Measurements from ENCODE around the gene CCDC107.
"Not testable (repeated sequence)": the region's sequence is repeated elsewhere in the genome, so short reads cannot be mapped to it uniquely, and the experiment has no call there.

CCDC107 gene

DNA sequence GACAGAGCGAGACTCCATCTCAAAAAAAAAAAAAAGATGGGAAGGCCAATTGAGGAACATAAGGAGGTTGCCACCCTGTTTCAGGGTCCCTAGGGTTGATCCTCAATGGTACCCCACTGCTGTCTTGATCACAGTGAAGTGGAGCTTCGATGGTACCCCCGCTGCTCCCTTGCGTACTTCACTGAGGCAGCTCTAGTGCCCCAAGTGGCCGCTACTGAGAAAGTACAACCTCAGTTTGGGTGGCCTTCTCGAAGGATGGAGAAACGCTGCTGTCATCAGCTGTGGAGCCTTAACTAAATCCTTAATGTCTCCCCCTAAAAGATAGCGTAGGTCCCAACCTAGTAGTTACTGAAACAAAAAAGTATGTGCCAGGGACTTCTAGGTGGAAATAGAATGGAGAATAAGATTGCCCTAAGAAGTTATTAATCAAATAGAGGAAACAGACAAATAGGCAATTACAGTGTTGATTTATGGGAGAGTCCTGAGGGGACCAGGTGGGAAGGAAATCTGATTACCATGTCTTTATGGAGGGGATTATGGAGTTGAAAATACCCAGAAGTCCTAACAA is 46.8 kb upstream of the CCDC107 start:
- H3K36me3 ChIP-seq (replicated peaks in 1 of 2; ENCODE audit: control insufficient read depth in 2 of 2, insufficient read depth in 2 of 2, low read length in 2 of 2): peaks cover 26 to 36% of the 10 kb centered on the region in 2 donors
- H3K4me3 ChIP-seq (ENCODE audit: low read length in 2 of 2): no peak overlapping the region
- H4K91ac ChIP-seq (ENCODE audit: low read depth, low read length, poor library complexity): no peak overlapping the region
- peaks cover 0 to 3% of the 10 kb centered on the region in 2 donors for H3K9me3 ChIP-seq (replicated peaks in 1 of 2; ENCODE audit: control insufficient read depth in 2 of 2, insufficient read depth in 1 of 2, low read depth in 1 of 2, low read length in 2 of 2)
- H2AFZ ChIP-seq (ENCODE audit: low read length): no peak overlapping the region
- no peak overlapping the region for H3K14ac ChIP-seq (ENCODE audit: low read length)
- no peak overlapping the region for H2BK12ac ChIP-seq (ENCODE audit: low read length)
- H3K27me3 ChIP-seq (ENCODE audit: control insufficient read depth in 3 of 3, insufficient read depth in 3 of 3, low read depth in 1 of 3, low read length in 3 of 3): peaks cover 2 to 31% (median 15%) of the 10 kb centered on the region in 3 experiments
- no peak overlapping the region for H3K18ac ChIP-seq (ENCODE audit: low read length)
- DNase-seq (ENCODE audit: low spot score): no peak
- H3K23ac ChIP-seq (ENCODE audit: low read depth, low read length, poor library complexity): no peak overlapping the region
- no peak overlapping the region for H3K27ac ChIP-seq (replicated peaks; ENCODE audit: low read length)
- no peak overlapping the region for H2AK5ac ChIP-seq (ENCODE audit: low read depth, low read length)
- H3K4ac ChIP-seq (ENCODE audit: low read length): no peak overlapping the region
- no peak overlapping the region for H2BK15ac ChIP-seq (ENCODE audit: low read length)
- no peak overlapping the region for H4K8ac ChIP-seq (ENCODE audit: low read depth, low read length)
- no peak overlapping the region for H2BK120ac ChIP-seq (ENCODE audit: low read depth, low read length)
- no peak overlapping the region for H3K4me2 ChIP-seq (ENCODE audit: insufficient read depth, low read length, poor library complexity, severe bottlenecking)
- no peak overlapping the region for H3K9ac ChIP-seq (ENCODE audit: low read depth, low read length, poor library complexity)
- H3K4me1 ChIP-seq (ENCODE audit: control insufficient read depth in 2 of 2, insufficient read depth in 1 of 2, low read depth in 1 of 2, low read length in 2 of 2): peaks cover 0 to 7% of the 10 kb centered on the region in 2 donors
- H3K79me1 ChIP-seq (ENCODE audit: low read depth, low read length): peaks cover 5% of the 10 kb centered on the region
- no peak overlapping the region for H2BK5ac ChIP-seq (ENCODE audit: low read length)
- no CpG with 5 or more reads among the region's 8 CpGs for WGBS, 2 donors (ENCODE audit: extremely low coverage in 2 of 2, insufficient read length in 2 of 2, insufficient replicate concordance in 1 of 2)

DNA sequence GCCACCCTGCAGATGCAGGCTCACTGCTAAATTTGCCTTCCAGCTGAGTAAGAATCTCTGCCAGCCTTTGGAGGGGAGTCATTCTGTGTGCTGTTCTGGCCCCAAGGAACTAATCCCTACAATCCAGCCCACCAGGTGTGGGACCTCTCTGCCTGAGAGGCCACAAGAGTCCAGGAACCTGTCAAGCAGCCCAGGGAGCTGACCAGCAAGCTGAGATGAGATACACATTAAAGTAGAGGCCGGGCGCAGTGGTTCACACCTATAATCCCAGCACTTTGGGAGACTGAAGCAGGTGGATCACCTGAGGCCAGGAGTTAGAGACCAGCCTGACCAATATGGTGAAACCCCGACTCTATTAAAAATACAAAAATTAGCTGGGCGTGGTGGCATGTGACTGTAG is 46.0 kb upstream of the CCDC107 start:
- H4K91ac ChIP-seq (ENCODE audit: low read depth, low read length, poor library complexity); H2AK5ac ChIP-seq (ENCODE audit: low read depth, low read length); H3K4me3 ChIP-seq (ENCODE audit: low read length in 2 of 2); H4K8ac ChIP-seq (ENCODE audit: low read depth, low read length); H3K4ac ChIP-seq (ENCODE audit: low read length); H3K4me1 ChIP-seq (ENCODE audit: control insufficient read depth in 2 of 2, insufficient read depth in 1 of 2, low read depth in 1 of 2, low read length in 2 of 2); H3K9ac ChIP-seq (ENCODE audit: low read depth, low read length, poor library complexity); H3K4me2 ChIP-seq (ENCODE audit: insufficient read depth, low read length, poor library complexity, severe bottlenecking); H3K9me3 ChIP-seq (replicated peaks in 1 of 2; ENCODE audit: control insufficient read depth in 2 of 2, insufficient read depth in 1 of 2, low read depth in 1 of 2, low read length in 2 of 2); H3K23ac ChIP-seq (ENCODE audit: low read depth, low read length, poor library complexity); H3K27ac ChIP-seq (replicated peaks; ENCODE audit: low read length); H2BK12ac ChIP-seq (ENCODE audit: low read length); DNase-seq (ENCODE audit: low spot score); H2BK120ac ChIP-seq (ENCODE audit: low read depth, low read length); H2BK15ac ChIP-seq (ENCODE audit: low read length); H3K14ac ChIP-seq (ENCODE audit: low read length); H3K79me1 ChIP-seq (ENCODE audit: low read depth, low read length); H2BK5ac ChIP-seq (ENCODE audit: low read length); H3K18ac ChIP-seq (ENCODE audit: low read length); H2AFZ ChIP-seq (ENCODE audit: low read length): not testable (repeated sequence)
- H3K36me3 ChIP-seq (replicated peaks in 1 of 2; ENCODE audit: control insufficient read depth in 2 of 2, insufficient read depth in 2 of 2, low read length in 2 of 2): peaks cover 24 to 36% of the 10 kb centered on the region in 2 donors
- WGBS, 2 donors (ENCODE audit: extremely low coverage in 2 of 2, insufficient read length in 2 of 2, insufficient replicate concordance in 1 of 2): no CpG with 5 or more reads among the region's 4 CpGs
- H3K27me3 ChIP-seq (ENCODE audit: control insufficient read depth in 3 of 3, insufficient read depth in 3 of 3, low read depth in 1 of 3, low read length in 3 of 3): peaks cover 5 to 38% (median 23%) of the 10 kb centered on the region in 3 experiments

DNA sequence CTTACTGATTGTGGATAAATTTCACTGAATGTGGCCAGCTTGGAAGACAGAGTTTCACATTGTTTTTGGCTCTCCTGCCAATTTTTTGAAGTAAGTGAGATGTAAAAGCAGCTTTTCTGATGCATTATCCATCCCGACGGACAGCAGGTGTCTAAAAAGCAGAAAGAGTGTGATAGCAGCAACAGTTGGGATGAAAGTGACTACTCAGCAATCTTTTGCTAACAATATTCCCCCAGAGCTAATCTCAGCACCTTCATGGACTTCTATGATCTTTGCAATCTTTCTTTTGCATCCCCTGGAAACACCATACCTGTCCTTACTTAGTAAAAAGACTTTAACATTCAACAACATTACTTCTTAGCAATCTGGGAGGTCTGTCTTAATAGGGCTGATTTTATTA is 45.2 kb upstream of the CCDC107 start:
- peaks cover 22 to 28% of the 10 kb centered on the region in 2 donors for H3K36me3 ChIP-seq (replicated peaks in 1 of 2; ENCODE audit: control insufficient read depth in 2 of 2, insufficient read depth in 2 of 2, low read length in 2 of 2)
- DNase-seq (ENCODE audit: low spot score): no peak
- no peak overlapping the region for H3K14ac ChIP-seq (ENCODE audit: low read length)
- H4K91ac ChIP-seq (ENCODE audit: low read depth, low read length, poor library complexity): no peak overlapping the region
- H2BK5ac ChIP-seq (ENCODE audit: low read length): no peak overlapping the region
- H3K4me1 ChIP-seq (ENCODE audit: control insufficient read depth in 2 of 2, insufficient read depth in 1 of 2, low read depth in 1 of 2, low read length in 2 of 2): peaks cover 0 to 7% of the 10 kb centered on the region in 2 donors
- WGBS, 2 donors (ENCODE audit: extremely low coverage in 2 of 2, insufficient read length in 2 of 2, insufficient replicate concordance in 1 of 2): no CpG with 5 or more reads among the region's 2 CpGs
- H3K9me3 ChIP-seq (replicated peaks in 1 of 2; ENCODE audit: control insufficient read depth in 2 of 2, insufficient read depth in 1 of 2, low read depth in 1 of 2, low read length in 2 of 2): peaks cover 0 to 3% of the 10 kb centered on the region in 2 donors
- H2BK15ac ChIP-seq (ENCODE audit: low read length): no peak overlapping the region
- H3K4me2 ChIP-seq (ENCODE audit: insufficient read depth, low read length, poor library complexity, severe bottlenecking): no peak overlapping the region
- no peak overlapping the region for H2AK5ac ChIP-seq (ENCODE audit: low read depth, low read length)
- H3K79me1 ChIP-seq (ENCODE audit: low read depth, low read length): no peaks in the 10 kb centered on the region
- H3K9ac ChIP-seq (ENCODE audit: low read depth, low read length, poor library complexity): no peak overlapping the region
- H2BK12ac ChIP-seq (ENCODE audit: low read length): no peak overlapping the region
- H3K4ac ChIP-seq (ENCODE audit: low read length): no peak overlapping the region
- no peak overlapping the region for H3K23ac ChIP-seq (ENCODE audit: low read depth, low read length, poor library complexity)
- no peak overlapping the region for H4K8ac ChIP-seq (ENCODE audit: low read depth, low read length)
- H3K4me3 ChIP-seq (ENCODE audit: low read length in 2 of 2): no peak overlapping the region
- no peak overlapping the region for H2AFZ ChIP-seq (ENCODE audit: low read length)
- H3K27me3 ChIP-seq (ENCODE audit: control insufficient read depth in 3 of 3, insufficient read depth in 3 of 3, low read depth in 1 of 3, low read length in 3 of 3): peaks cover 7 to 46% (median 30%) of the 10 kb centered on the region in 3 experiments
- H3K18ac ChIP-seq (ENCODE audit: low read length): no peak overlapping the region
- no peak overlapping the region for H3K27ac ChIP-seq (replicated peaks; ENCODE audit: low read length)
- H2BK120ac ChIP-seq (ENCODE audit: low read depth, low read length): no peak overlapping the region

DNA sequence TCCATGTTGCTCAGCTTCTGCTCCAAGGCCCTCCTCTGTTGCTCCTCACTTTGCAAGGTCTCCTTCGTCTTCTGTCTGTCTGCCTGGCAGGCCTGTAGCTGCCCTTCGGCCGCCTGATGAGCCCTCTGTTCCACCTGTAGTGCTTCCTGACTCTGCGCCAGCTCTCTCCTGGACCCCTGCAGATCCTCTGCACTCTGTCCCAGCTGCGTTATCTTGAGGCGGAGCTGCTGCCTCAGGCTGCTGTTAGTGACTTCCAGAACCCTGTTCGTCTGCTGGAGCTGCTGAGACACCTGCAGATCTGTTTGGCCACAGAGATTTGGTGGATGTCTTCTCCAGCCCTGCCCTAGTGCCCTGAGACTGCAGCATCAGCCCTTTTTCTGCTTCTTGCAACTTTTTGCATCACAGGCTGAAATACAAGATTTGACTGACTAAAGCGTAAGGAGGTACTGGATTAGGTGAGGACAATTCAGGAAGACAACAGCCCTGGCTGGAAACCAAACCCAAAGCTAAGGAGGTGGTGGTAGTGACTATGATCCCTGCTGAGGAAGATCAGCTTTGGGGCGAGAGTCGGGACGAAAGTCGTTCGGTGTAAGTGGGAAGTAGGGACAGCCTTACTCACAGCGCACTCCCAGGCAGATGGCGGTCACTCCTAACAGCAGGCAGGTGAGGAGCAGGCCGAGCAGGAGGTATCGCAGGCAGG is 42.0 kb upstream of the CCDC107 start:
- Histone ChIP-seq H2BK15ac (ENCODE audit: low read length) (no peak overlapping the region), H2BK12ac (ENCODE audit: low read length) (no peak overlapping the region), H3K9ac (ENCODE audit: low read depth, low read length, poor library complexity) (no peak overlapping the region), H3K4me1 (ENCODE audit: control insufficient read depth in 2 of 2, insufficient read depth in 1 of 2, low read depth in 1 of 2, low read length in 2 of 2) (peaks cover 0 to 15% of the 10 kb centered on the region in 2 donors), H3K18ac (ENCODE audit: low read length) (peak overlapping the region; percentile 78), H3K27ac (replicated peaks; ENCODE audit: low read length) (no peak overlapping the region), H2AK5ac (ENCODE audit: low read depth, low read length) (no peak overlapping the region), H3K4ac (ENCODE audit: low read length) (no peak overlapping the region), H4K8ac (ENCODE audit: low read depth, low read length) (no peak overlapping the region), H4K91ac (ENCODE audit: low read depth, low read length, poor library complexity) (no peak overlapping the region), H2BK120ac (ENCODE audit: low read depth, low read length) (no peak overlapping the region), H3K4me3 (ENCODE audit: low read length in 2 of 2) (no peak overlapping the region), H3K36me3 (replicated peaks in 1 of 2; ENCODE audit: control insufficient read depth in 2 of 2, insufficient read depth in 2 of 2, low read length in 2 of 2) (no peaks in the 10 kb centered on the region), H3K79me1 (ENCODE audit: low read depth, low read length) (no peaks in the 10 kb centered on the region), H3K14ac (ENCODE audit: low read length) (no peak overlapping the region), H2AFZ (ENCODE audit: low read length) (peak overlapping the region; percentile 71), H2BK5ac (ENCODE audit: low read length) (no peak overlapping the region), H3K27me3 (ENCODE audit: control insufficient read depth in 3 of 3, insufficient read depth in 3 of 3, low read depth in 1 of 3, low read length in 3 of 3) (peaks cover 7 to 71% (median 34%) of the 10 kb centered on the region in 3 experiments), H3K23ac (ENCODE audit: low read depth, low read length, poor library complexity) (peak overlapping the region; percentile 58), H3K4me2 (ENCODE audit: insufficient read depth, low read length, poor library complexity, severe bottlenecking) (peak overlapping the region; percentile 47), H3K9me3 (replicated peaks in 1 of 2; ENCODE audit: control insufficient read depth in 2 of 2, insufficient read depth in 1 of 2, low read depth in 1 of 2, low read length in 2 of 2) (peaks cover 0 to 7% of the 10 kb centered on the region in 2 donors)
- no peak for DNase-seq (ENCODE audit: low spot score)
- WGBS, 2 donors (ENCODE audit: extremely low coverage in 2 of 2, insufficient read length in 2 of 2, insufficient replicate concordance in 1 of 2): no CpG with 5 or more reads among the region's 17 CpGs
